PC-9 (cell line): ENCODE results near the gene ADAM30. TPM values are rescaled to one million over a fixed set of nuclear protein-coding genes. Genes with fewer than 3 reads are reported as not detected.

Experiments used
- BruUV-seq: library from RNA; stranded (reverse); fragments of 400-500 nt; replicated peaks from 2 replicates; lab custom pipeline; 2021; lab: Mats Ljungman, UMichigan
- CTCF ChIA-PET: fragments of 300-600 bp; sonication (Branson Sonifier 250); formaldehyde crosslinking; loops from one replicate; lab custom pipeline; 2022; ENCODE audit warnings: antibody characterized with exemption; lab: Charles Lee
- POLR2A ChIA-PET: fragments of 300-600 bp; sonication (Branson Sonifier 250); formaldehyde crosslinking; loops from one replicate; lab custom pipeline; 2022; ENCODE audit warnings: antibody characterized with exemption; ENCODE audit not compliant: unreplicated experiment; lab: Charles Lee
- DNase-seq, 2 experiments: peaks; one replicate each; pipeline versions ENCODE4 v3.0.0 to v3.0.0-alpha.2; 2015 to 2022; ENCODE audit warnings: mixed read lengths in 1 of 2
- H2AFZ ChIP-seq: fragments of 200-600 bp; sonication (generic); 2 replicates; pipeline ENCODE4 v1.8.1; 2017; ENCODE audit warnings: antibody characterized with exemption
- H3F3A ChIP-seq: fragments of 200-600 bp; sonication (generic); 2 replicates; pipeline ENCODE4 v1.8.1; 2017; ENCODE audit warnings: antibody characterized with exemption, mild to moderate bottlenecking, low read depth; ENCODE audit not compliant: insufficient read depth
- H3K27ac ChIP-seq: fragments of 200-600 bp; sonication (generic); 2 replicates; pipeline ENCODE4 v1.6.1; 2016; ENCODE audit warnings: mixed run types
- H3K27me3 ChIP-seq: fragments of 200-600 bp; sonication (generic); 2 replicates; pipeline ENCODE4 v1.6.1; 2016; ENCODE audit warnings: low read depth, mixed run types; ENCODE audit not compliant: insufficient read depth
- H3K36me3 ChIP-seq: fragments of 200-600 bp; sonication (generic); 2 replicates; pipeline ENCODE4 v1.6.1; 2016; ENCODE audit warnings: low read depth, mixed run types
- H3K4me1 ChIP-seq: fragments of 200-600 bp; sonication (generic); replicated peaks from 2 replicates; pipeline ENCODE4 v1.6.1; 2016; ENCODE audit warnings: mixed run types; ENCODE audit not compliant: insufficient read depth
- H3K4me2 ChIP-seq: fragments of 200-600 bp; sonication (generic); 2 replicates; pipeline ENCODE4 v1.6.1; 2017; ENCODE audit warnings: mixed run types
- H3K4me3 ChIP-seq: fragments of 200-600 bp; sonication (generic); 2 replicates; pipeline ENCODE4 v1.6.1; 2016; ENCODE audit warnings: mixed run types
- H3K79me2 ChIP-seq: fragments of 200-600 bp; sonication (generic); 2 replicates; pipeline ENCODE4 v1.6.1; 2017; ENCODE audit warnings: low read depth, mixed run types
- H3K9me2 ChIP-seq: fragments of 200-600 bp; sonication (generic); 2 replicates; pipeline ENCODE4 v1.8.1; 2017; ENCODE audit warnings: mild to moderate bottlenecking; ENCODE audit not compliant: insufficient read depth
- H3K9me3 ChIP-seq: fragments of 200-600 bp; sonication (generic); 2 replicates; pipeline ENCODE4 v1.8.1; 2016; ENCODE audit warnings: low read depth; ENCODE audit not compliant: insufficient read depth
- H4K20me1 ChIP-seq: fragments of 200-600 bp; sonication (generic); 2 replicates; pipeline ENCODE4 v1.8.1; 2017; ENCODE audit not compliant: insufficient read depth
- CTCF ChIP-seq: fragments of 200-600 bp; sonication (generic); conservative IDR thresholded peaks from 2 replicates; pipeline ENCODE4 v1.6.1; 2017; ENCODE audit warnings: mixed run types, antibody characterized with exemption, mild to moderate bottlenecking, moderate library complexity
- EZH2 ChIP-seq: fragments of 200-600 bp; sonication (generic); IDR thresholded peaks from 2 replicates; pipeline ENCODE4 v1.8.0; 2017; ENCODE audit warnings: antibody characterized with exemption, low read depth
- intact Hi-C: fragments of 100-400 bp; cut with micrococcal nuclease; formaldehyde crosslinking; loops from one replicate; pipeline ENCODE4 v1.10.0; 2022; ENCODE audit not compliant: unreplicated experiment
- total RNA-seq: library from RNA; stranded (reverse); gene quantifications from 2 replicates; pipeline ENCODE4 v1.2.3, GENCODE V29; 2021

ADAM30 gene
- total RNA-seq, 1 experiment from 2014 or later, result not detected

- Histone ChIP-seq H3K4me1 (no peaks in the 10 kb centered on the region), H3K4me3 (no peak overlapping the region), H3K36me3 (no peaks in the 10 kb centered on the region), H3K9me2 (no peaks in the 10 kb centered on the region), H2AFZ (no peak overlapping the region), H3K9me3 (no peaks in the 10 kb centered on the region), H3F3A (no peaks in the 10 kb centered on the region), H3K27ac (no peak overlapping the region), H3K27me3 (no peaks in the 10 kb centered on the region), H4K20me1 (no peaks in the 10 kb centered on the region), H3K79me2 (no peaks in the 10 kb centered on the region), H3K4me2 (no peak overlapping the region)
- ChIA-PET CTCF (no interaction called here), POLR2A (no interaction called here)
- no TSS peak for BruUV-seq
- no peak for DNase-seq
- intact Hi-C loops, result no loop called here
- TF ChIP-seq EZH2 (no peak), CTCF (no peak)
These were observed 4.9 kb downstream of the ADAM30 start for GRCh38 chr1:119891386-119891785.

GRCh38 chr1:119888476-119888875, 7.8 kb downstream of the ADAM30 start:
- H3K4me3 ChIP-seq, result no peak overlapping the region
- no peaks in the 10 kb centered on the region for H3K9me3 ChIP-seq
- no peaks in the 10 kb centered on the region for H3K4me1 ChIP-seq
- no peaks in the 10 kb centered on the region for H3K36me3 ChIP-seq
- H4K20me1 ChIP-seq, result no peaks in the 10 kb centered on the region
- CTCF ChIA-PET, result no interaction called here
- H3K27ac ChIP-seq, result no peak overlapping the region
- no peaks in the 10 kb centered on the region for H3K27me3 ChIP-seq
- no peaks in the 10 kb centered on the region for H3K9me2 ChIP-seq
- DNase-seq, result no peak
- BruUV-seq, result no TSS peak
- H2AFZ ChIP-seq, result no peak overlapping the region
- H3F3A ChIP-seq, result no peaks in the 10 kb centered on the region
- intact Hi-C loops, result no loop called here
- no peak overlapping the region for H3K4me2 ChIP-seq
- H3K79me2 ChIP-seq, result no peaks in the 10 kb centered on the region
- POLR2A ChIA-PET, result interaction anchor here (0.6 kb wide), 1 partner anchor 54 kb away, joined by 3 read pairs; no protein-coding TSS in a partner anchor
- TF ChIP-seq CTCF (no peak), EZH2 (no peak)

GRCh38 chr1:119887427-119887826, 8.9 kb downstream of the ADAM30 start:
- H3K27me3 ChIP-seq, result no peaks in the 10 kb centered on the region
- no peaks in the 10 kb centered on the region for H3K9me3 ChIP-seq
- BruUV-seq, result no TSS peak
- no peaks in the 10 kb centered on the region for H4K20me1 ChIP-seq
- no peak for TF ChIP-seq EZH2
- no peak for TF ChIP-seq CTCF
- POLR2A ChIA-PET, result no interaction called here
- no peaks in the 10 kb centered on the region for H3F3A ChIP-seq
- no peak overlapping the region for H2AFZ ChIP-seq
- no peaks in the 10 kb centered on the region for H3K79me2 ChIP-seq
- no peaks in the 10 kb centered on the region for H3K36me3 ChIP-seq
- intact Hi-C loops, result no loop called here
- H3K4me3 ChIP-seq, result no peak overlapping the region
- no peak for DNase-seq
- H3K4me2 ChIP-seq, result no peak overlapping the region
- H3K27ac ChIP-seq, result no peak overlapping the region
- no peaks in the 10 kb centered on the region for H3K9me2 ChIP-seq
- CTCF ChIA-PET, result no interaction called here
- no peaks in the 10 kb centered on the region for H3K4me1 ChIP-seq
